HepG2 (cell line): Measurements from ENCODE around the gene CILP2.

ENCODE experiments used
- ETV6 ChIP-seq: sonication (generic); formaldehyde crosslinking; conservative IDR thresholded peaks from 2 replicates; pipeline ENCODE4 v1.4.0; 2020; ENCODE audit warnings: missing genetic modification reagents
- EZH2 ChIP-seq: conservative IDR thresholded peaks from 2 replicates; pipeline ENCODE4 v1.6.1; 2012; ENCODE audit warnings: mild to moderate bottlenecking, low read depth, low read length, moderate library complexity
- PCBP2 ChIP-seq: fragments of 200-400 bp; formaldehyde crosslinking; optimal IDR thresholded peaks from 2 replicates; pipeline ENCODE3; 2018; ENCODE audit warnings: low read length, low read depth; ENCODE audit not compliant: poor library complexity, severe bottlenecking
- ZIK1 ChIP-seq: sonication (generic); formaldehyde crosslinking; IDR thresholded peaks from 2 replicates; pipeline ENCODE4 v1.5.0; 2020; ENCODE audit warnings: mild to moderate bottlenecking, low read depth, missing genetic modification reagents, borderline replicate concordance
- ZNF205 ChIP-seq: IDR thresholded peaks from 2 replicates; pipeline ENCODE4 v1.6.1; 2018; ENCODE audit warnings: missing biosample characterization, missing genetic modification reagents

DNA sequence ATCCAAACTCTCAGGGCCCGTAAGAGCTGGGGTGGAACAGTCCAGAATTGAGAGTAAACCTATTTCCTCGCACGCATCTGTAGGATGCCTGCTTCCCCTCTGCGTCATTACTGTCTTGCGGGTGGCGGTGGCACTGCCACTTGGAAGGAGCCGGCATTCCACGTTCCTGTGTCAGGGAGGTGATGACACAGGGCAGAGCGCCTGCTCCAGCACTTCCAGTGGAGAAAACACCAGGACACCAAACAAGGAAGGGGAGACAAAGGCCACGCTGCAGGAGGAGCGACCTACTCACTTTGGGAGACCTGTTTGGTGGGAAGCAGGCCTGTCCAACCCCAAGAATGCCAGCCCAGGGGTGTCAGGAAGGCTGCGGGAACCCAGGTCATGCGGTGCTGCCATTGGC is 43.3 kb downstream of the CILP2 start:
- no peak for TF ChIP-seq PCBP2
- TF ChIP-seq EZH2: no peak
- no peak for TF ChIP-seq ZIK1 (CRISPR knock-in tag)
- no peak for TF ChIP-seq ETV6 (CRISPR knock-in tag)
- no peak for TF ChIP-seq ZNF205 (CRISPR knock-in tag)
